B cell (primary cell): ENCODE measurements around the gene S100A7. TPM values are rescaled to one million over a fixed set of nuclear protein-coding genes. Genes with fewer than 3 reads are reported as not detected.

ENCODE experiments used
- ATAC-seq: fragments of 200-7000 bp; cut with Tn5 transposase; one replicate; pipeline ENCODE4 v1.10.0; 2021; ENCODE audit warnings: low read depth, mild to moderate bottlenecking, moderate number of reproducible peaks, moderate library complexity
- CTCF ChIA-PET: fragments of 350-600 bp; sonication (Branson Sonifier 250); formaldehyde crosslinking; loops from one replicate; lab custom pipeline; 2021; ENCODE audit warnings: antibody characterized with exemption, inconsistent platforms; lab: Charles Lee
- POLR2A ChIA-PET: fragments of 350-600 bp; sonication (Branson Sonifier 250); formaldehyde crosslinking; loops from one replicate; lab custom pipeline; 2021; ENCODE audit warnings: antibody characterized with exemption; lab: Charles Lee
- DNase-seq: peaks from one replicate; pipeline ENCODE4 v3.0.0; 2013
- H2AFZ ChIP-seq: 2 replicates; pipeline ENCODE4 v1.6.1; 2012; ENCODE audit warnings: mild to moderate bottlenecking, low read depth, low read length; ENCODE audit not compliant: insufficient read depth, poor library complexity, severe bottlenecking
- H3K27ac ChIP-seq, 2 donors: 1 replicate in 1 of 2; 2 replicates in 1 of 2; pipeline ENCODE4 v1.5.1; 2012 to 2013; ENCODE audit warnings: low read length in 2 of 2, mild to moderate bottlenecking in 2 of 2, moderate library complexity in 1 of 2
- H3K27me3 ChIP-seq, 4 experiments: fragments of 200-600 bp in 1 of 4; sonication (generic) in 1 of 4; replicated peaks in 1 of 4; 1 replicate in 2 of 4; 2 replicates in 2 of 4; pipeline versions ENCODE4 v1.6.1 to v1.7.0; 2013 to 2016; ENCODE audit warnings: low read length in 3 of 4, mild to moderate bottlenecking in 2 of 4, mixed read lengths in 1 of 4, moderate library complexity in 1 of 4; ENCODE audit not compliant: insufficient read depth in 4 of 4, control insufficient read depth in 3 of 4; ENCODE audit errors: control extremely low read depth in 1 of 4
- H3K36me3 ChIP-seq, 2 experiments: replicated peaks in 1 of 2; 1 replicate in 1 of 2; 2 replicates in 1 of 2; pipeline versions ENCODE4 v1.6.1 to v1.7.1; 2013; ENCODE audit warnings: low read length in 1 of 2; ENCODE audit not compliant: insufficient read depth in 2 of 2, control insufficient read depth in 1 of 2; ENCODE audit errors: control extremely low read depth in 1 of 2, extremely low read depth in 1 of 2
- H3K4me1 ChIP-seq, 2 donors: fragments of 200-600 bp in 1 of 2; sonication (generic) in 1 of 2; 1 replicate in 1 of 2; 2 replicates in 1 of 2; pipeline versions ENCODE4 v1.5.1 to v1.6.1; 2013 to 2017; ENCODE audit warnings: low read length in 2 of 2; ENCODE audit not compliant: control insufficient read depth in 2 of 2, insufficient read depth in 2 of 2
- H3K4me2 ChIP-seq: replicated peaks from 2 replicates; pipeline ENCODE3; 2012; ENCODE audit warnings: mild to moderate bottlenecking, low read depth, low read length; ENCODE audit not compliant: poor library complexity, severe bottlenecking
- H3K4me3 ChIP-seq, 5 experiments: fragments of 200-600 bp in 1 of 5; sonication (generic) in 1 of 5; 1 replicate in 3 of 5; 2 replicates in 2 of 5; pipeline versions ENCODE4 v1.5.1 to v1.7.0; 2011 to 2016; ENCODE audit warnings: low read length in 4 of 5, mild to moderate bottlenecking in 4 of 5, low read depth in 2 of 5, control low read depth in 1 of 5, moderate library complexity in 1 of 5; ENCODE audit not compliant: insufficient read depth in 1 of 5; ENCODE audit errors: control extremely low read depth in 1 of 5, extremely low read depth in 1 of 5
- H3K79me2 ChIP-seq: fragments of 200-600 bp; sonication (generic); one replicate; pipeline ENCODE4 v1.6.0; 2016; ENCODE audit warnings: low read length; ENCODE audit not compliant: control insufficient read depth, insufficient read depth
- H3K9ac ChIP-seq: fragments of 200-600 bp; sonication (generic); 2 replicates; pipeline ENCODE4 v1.6.1; 2017; ENCODE audit warnings: mild to moderate bottlenecking, low read length, moderate library complexity
- H3K9me3 ChIP-seq, 3 donors: one replicate each; pipeline versions ENCODE4 v1.6.1 to v1.7.1; 2013; ENCODE audit warnings: low read length in 2 of 3; ENCODE audit not compliant: control insufficient read depth in 2 of 3, insufficient read depth in 1 of 3; ENCODE audit errors: control extremely low read depth in 1 of 3
- H4K20me1 ChIP-seq: 2 replicates; pipeline ENCODE4 v1.6.0; 2012; ENCODE audit warnings: mild to moderate bottlenecking, low read length; ENCODE audit not compliant: insufficient read depth, control insufficient read depth, poor library complexity, severe bottlenecking
- H3K27ac Mint-ChIP-seq: one replicate; pipeline ENCODE4 v1.8.0; 2021; ENCODE audit warnings: mixed read lengths
- H3K27me3 Mint-ChIP-seq: one replicate; pipeline ENCODE4 v1.8.0; 2021; ENCODE audit warnings: mixed read lengths
- H3K4me1 Mint-ChIP-seq: one replicate; pipeline ENCODE4 v1.8.0; 2021; ENCODE audit warnings: mixed read lengths
- H3K4me3 Mint-ChIP-seq: one replicate; pipeline ENCODE4 v1.8.0; 2021; ENCODE audit warnings: mixed read lengths
- H3K9me3 Mint-ChIP-seq: one replicate; pipeline ENCODE4 v1.8.0; 2022; ENCODE audit warnings: mixed read lengths; ENCODE audit not compliant: insufficient read depth
- CTCF ChIP-seq: fragments of 200-600 bp; IDR thresholded peaks from one replicate; pipeline ENCODE4 v1.8.0; 2022; ENCODE audit warnings: antibody characterized with exemption, mild to moderate bottlenecking
- EZH2 ChIP-seq: IDR thresholded peaks from 2 replicates; pipeline ENCODE4 v1.6.1; 2012; ENCODE audit warnings: borderline replicate concordance, low read depth, mild to moderate bottlenecking, moderate library complexity, low read length; ENCODE audit not compliant: insufficient read depth, poor library complexity, severe bottlenecking
- WGBS: methylation state at CpG from one replicate; pipeline ENCODE4 v1.1.5; 2013; ENCODE audit warnings: missing lambda C conversion rate; ENCODE audit not compliant: insufficient coverage; 5-methylcytosine and 5-hydroxymethylcytosine counted together
- intact Hi-C: fragments of 100-400 bp; cut with micrococcal nuclease; formaldehyde crosslinking; loops from one replicate; pipeline ENCODE4 v1.10.0; 2022
- polyA plus RNA-seq: library from polyadenylated mRNA; depleted of rRNA; stranded (reverse); fragments of >200 nt; gene quantifications from 2 replicates; pipeline ENCODE4 v1.2.3, GENCODE V29; 2012
- total RNA-seq, 2 donors: library from RNA; stranded (reverse); fragments of 120-200 nt in 1 of 2; gene quantifications; 1 replicate in 1 of 2; 2 replicates in 1 of 2; pipeline versions ENCODE4 v1.2.3 to v1.2.4, GENCODE V29; 2013 to 2022

Gene S100A7
- total and polyA plus RNA-seq, 2 donors (not counting 1 experiment from before 2014, with no cell fraction given): not detected

GRCh38 chr1:153509036-153509435 is 48.6 kb upstream of the S100A7 start:
- H2AFZ ChIP-seq: no peak overlapping the region
- H3K27me3 ChIP-seq: no peaks in the 10 kb centered on the region
- no peaks in the 10 kb centered on the region for H3K9me3 ChIP-seq
- Mint-ChIP-seq H3K4me1 (no peaks in the 10 kb centered on the region), H3K27ac (no peak overlapping the region), H3K27me3 (peaks cover 3% of the 10 kb centered on the region), H3K9me3 (no peaks in the 10 kb centered on the region), H3K4me3 (no peak overlapping the region)
- intact Hi-C loops: no loop called here
- no peak overlapping the region for H3K4me3 ChIP-seq
- ChIA-PET POLR2A (no interaction called here), CTCF (interaction anchor here (0.7 to 11.1 kb wide), 12 partner anchors 7 to 264 kb away, joined by 3 to 227 read pairs (median 8); partner anchors contain the start of gene S100A2)
- WGBS: 94% methylated on average over 3 of the region's 3 CpGs
- DNase-seq (no peak), ATAC-seq (no peak)
- TF ChIP-seq EZH2 (no peak), CTCF (no peak)
- H3K36me3 ChIP-seq: no peaks in the 10 kb centered on the region
- no peaks in the 10 kb centered on the region for H4K20me1 ChIP-seq
- no peak overlapping the region for H3K27ac ChIP-seq
- H3K9ac ChIP-seq: no peak overlapping the region
- H3K79me2 ChIP-seq: no peaks in the 10 kb centered on the region
- no peak overlapping the region for H3K4me2 ChIP-seq
- H3K4me1 ChIP-seq: no peaks in the 10 kb centered on the region

- H3K27ac ChIP-seq: no peak overlapping the region
- no peak overlapping the region for H3K4me3 ChIP-seq
- CTCF ChIA-PET: interaction anchor here (0.7 to 11.1 kb wide), 7 partner anchors 8 to 62 kb away, joined by 3 to 227 read pairs (median 4); partner anchors contain the start of gene S100A2
- no peaks in the 10 kb centered on the region for H3K36me3 ChIP-seq
- ATAC-seq (no peak), DNase-seq (no peak)
- TF ChIP-seq EZH2 (no peak), CTCF (no peak)
- no peak overlapping the region for H2AFZ ChIP-seq
- no peaks in the 10 kb centered on the region for H3K9me3 ChIP-seq
- WGBS: 98% methylated on average over 3 of the region's 11 CpGs
- H3K27me3 ChIP-seq: no peaks in the 10 kb centered on the region
- intact Hi-C loops: no loop called here
- H3K9me3 Mint-ChIP-seq: no peaks in the 10 kb centered on the region
- H3K79me2 ChIP-seq: no peaks in the 10 kb centered on the region
- POLR2A ChIA-PET: no interaction called here
- H3K4me1 Mint-ChIP-seq: no peaks in the 10 kb centered on the region
- H3K27me3 Mint-ChIP-seq: no peaks in the 10 kb centered on the region
- no peak overlapping the region for H3K4me2 ChIP-seq
- H3K9ac ChIP-seq: no peak overlapping the region
- H4K20me1 ChIP-seq: no peaks in the 10 kb centered on the region
- H3K4me1 ChIP-seq: no peaks in the 10 kb centered on the region
- no peak overlapping the region for H3K4me3 Mint-ChIP-seq
- H3K27ac Mint-ChIP-seq: no peak overlapping the region
Measured at GRCh38 chr1:153507926-153508583, 47.6 kb upstream of the S100A7 start.
